Endometrium (tissue), 2 donors: ENCODE measurements around the gene RAP1A.

ENCODE experiments used
- FAIRE-seq: peaks from 2 replicates; lab custom pipeline; 2012; peaks lifted over from hg19 to GRCh38; lab: Jason Lieb, UNC
- donor health status: control.
- donor health status: control.

RAP1A gene

DNA sequence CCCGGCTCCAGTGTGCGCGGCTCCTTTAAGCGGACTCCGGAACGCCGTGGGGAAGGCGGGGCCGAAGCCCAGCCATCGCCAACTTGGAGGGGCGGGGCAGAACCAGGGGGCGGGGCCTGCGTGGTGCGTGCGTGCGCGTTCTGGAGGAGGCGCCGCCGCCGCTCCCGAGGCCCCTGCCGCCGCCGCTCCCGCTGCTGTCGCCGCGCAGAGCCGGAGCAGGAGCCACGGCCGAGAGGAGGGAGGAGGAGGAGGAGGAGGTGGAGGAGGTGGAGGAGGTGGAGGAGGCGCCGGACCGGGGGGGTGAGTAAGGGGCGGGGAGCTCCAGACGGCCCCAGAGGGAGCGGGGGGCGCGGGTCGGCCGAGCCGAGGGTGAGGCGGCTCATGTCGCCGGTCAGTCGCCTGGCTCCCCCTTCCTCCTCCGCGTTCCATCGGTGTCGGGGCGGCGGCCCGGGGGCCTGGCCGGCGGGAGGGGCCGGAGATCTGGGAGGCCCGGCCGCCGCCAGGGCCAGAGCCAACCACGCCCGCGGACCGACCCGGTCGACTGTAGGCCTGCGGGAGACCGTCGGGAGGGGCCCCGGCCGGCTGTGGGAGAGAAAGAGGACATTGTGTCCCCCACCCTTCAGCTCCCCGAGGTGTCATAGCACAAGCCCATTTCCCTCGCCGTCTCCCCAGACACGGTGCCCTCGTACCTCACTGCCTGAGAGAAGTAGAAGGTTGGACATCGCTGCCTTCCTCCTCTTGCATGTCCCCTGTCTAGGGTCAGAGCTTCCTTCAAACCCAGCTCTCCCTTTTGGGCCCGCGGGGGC is at the start of gene RAP1A:
TSS of gene RAP1A (plus strand) at position 155 of the 806 bp plus-strand sequence. CDS start 71,572 bp downstream, outside the sequence.
- no peak for FAIRE-seq

DNA sequence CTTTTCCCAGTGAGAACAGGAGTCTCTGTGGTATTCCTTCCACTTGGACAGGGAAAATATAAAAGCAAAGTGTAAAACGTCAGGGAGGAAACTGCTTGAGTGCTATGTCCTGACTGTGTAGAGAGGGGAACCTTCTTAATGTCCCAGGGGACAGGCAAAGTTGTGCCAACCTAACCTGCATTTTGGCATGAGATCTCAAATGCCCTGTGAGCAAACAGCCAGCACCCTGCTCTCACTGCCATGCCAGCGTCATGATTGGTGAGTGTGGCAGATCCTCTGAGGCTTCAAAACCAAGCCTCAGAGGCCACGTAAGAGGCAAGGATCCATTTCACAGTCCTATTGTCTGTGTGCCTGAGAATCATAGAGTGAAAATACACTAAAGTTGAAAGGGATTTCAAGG is 49.7 kb upstream of the RAP1A start:
- FAIRE-seq = no peak

DNA sequence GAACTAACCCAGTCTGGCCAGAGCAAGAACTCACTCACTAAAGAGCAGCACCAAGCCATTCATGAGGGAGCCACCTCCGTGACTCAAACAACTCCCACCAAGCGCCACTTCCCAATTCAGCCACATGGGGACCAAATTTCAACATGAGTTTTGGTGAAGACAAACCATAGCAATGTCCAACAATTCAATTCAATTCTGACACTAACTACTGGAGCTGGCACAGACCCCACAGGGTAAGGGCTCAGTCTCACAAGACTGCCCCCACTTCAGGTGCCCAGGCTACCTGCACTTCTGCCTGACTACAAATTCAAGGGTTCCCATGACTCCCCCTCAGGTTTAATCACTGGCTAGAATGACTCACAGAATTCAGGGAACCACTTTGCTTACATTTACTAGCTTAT is 48.8 kb upstream of the RAP1A start:
- no peak for FAIRE-seq

DNA sequence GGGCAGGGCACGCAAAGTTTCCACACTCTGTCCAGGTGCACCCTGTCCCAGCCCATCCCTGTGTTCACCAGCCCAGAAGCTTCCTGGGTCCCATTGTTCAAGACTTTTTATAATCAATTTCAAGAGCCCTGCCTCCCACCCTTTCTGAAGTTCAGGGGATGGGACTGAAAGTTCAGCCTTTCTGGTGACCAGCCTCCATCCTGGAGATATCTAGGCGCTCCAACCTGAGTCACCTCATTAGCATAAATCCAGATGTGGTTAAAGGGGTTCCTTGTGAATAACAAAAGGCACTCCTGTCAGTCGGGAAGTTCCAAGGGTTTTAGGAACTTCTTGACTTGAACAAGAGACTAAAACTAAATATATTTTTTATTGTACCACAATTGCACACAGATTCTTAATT is 48.4 kb upstream of the RAP1A start:
- FAIRE-seq = no peak

DNA sequence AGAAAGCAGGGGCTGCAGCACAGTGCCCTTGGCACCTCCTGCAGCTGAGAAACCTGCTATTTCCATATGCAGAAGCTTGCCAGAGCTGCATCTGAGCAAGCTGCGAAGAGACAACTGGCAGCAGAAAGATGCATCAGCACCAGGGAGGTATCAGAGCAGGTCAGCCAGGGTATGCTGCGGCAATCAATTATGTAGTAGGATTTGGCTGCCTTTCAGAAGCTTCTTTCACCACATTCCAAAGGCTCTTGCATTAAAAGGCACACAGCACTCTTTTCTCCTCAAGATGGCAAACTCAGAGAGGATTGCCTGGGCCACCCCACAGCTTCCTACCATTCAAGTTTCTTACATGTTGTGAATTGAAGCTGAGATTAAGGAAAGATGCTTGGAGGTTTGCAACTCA is 47.6 kb upstream of the RAP1A start:
- FAIRE-seq = no peak

DNA sequence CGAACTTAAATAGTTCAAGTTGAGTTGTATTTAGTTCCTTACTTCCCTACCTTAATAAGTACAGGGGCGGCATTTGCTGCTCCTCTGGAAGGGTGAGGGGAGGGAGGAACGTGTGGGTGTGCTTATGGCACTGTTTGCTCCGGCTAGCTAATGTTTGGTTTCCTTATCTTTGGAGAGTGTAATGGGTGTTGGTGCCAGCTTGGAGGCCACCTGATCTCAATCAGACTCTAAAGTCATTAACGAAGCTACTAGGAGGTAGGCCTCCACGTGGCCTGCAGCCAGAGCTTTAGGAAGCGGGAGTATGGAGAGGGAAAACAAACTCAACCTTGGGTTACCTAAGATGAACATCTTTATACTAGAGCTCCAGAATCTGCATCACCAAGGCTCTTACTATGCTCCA is 43.0 kb upstream of the RAP1A start:
- FAIRE-seq = no peak

DNA sequence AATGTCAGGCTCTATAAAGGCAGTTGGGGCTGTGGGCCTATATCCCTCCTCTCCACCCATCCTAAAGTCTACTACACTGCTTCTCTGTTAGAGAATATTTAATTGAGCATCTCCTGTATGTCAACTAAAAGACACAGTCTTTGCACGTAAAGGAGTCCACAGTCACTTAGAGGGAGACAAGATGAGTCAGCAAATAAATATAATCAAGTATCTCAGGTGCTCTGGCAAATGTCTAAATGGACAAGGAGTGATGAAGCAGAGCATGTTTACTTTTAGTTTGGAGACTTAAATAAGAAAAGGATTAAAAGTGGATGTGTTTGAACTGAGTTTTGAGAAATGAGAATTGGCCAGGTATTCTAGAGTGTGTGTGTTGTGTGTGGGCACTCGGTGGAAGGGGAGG is 41.8 kb upstream of the RAP1A start:
- no peak for FAIRE-seq

DNA sequence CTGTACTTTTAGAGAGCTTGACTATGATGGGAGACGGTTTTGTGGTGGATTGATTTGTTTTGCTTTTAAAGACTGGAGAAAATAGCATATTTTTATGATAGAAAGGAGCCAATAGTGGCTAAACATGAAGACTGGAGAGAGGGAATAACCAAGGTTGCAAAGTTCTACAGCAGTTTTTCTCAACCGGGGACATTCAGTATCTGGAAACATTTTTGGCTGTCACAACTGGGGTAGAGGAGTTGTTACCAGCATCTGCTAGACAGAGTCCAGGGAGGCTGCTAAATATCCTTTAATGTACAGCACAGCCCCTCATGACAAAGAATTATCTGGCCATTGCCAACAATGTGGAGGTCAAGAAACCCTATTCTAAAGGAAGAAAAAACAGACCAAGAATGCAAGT is 38.4 kb upstream of the RAP1A start:
- FAIRE-seq = no peak

DNA sequence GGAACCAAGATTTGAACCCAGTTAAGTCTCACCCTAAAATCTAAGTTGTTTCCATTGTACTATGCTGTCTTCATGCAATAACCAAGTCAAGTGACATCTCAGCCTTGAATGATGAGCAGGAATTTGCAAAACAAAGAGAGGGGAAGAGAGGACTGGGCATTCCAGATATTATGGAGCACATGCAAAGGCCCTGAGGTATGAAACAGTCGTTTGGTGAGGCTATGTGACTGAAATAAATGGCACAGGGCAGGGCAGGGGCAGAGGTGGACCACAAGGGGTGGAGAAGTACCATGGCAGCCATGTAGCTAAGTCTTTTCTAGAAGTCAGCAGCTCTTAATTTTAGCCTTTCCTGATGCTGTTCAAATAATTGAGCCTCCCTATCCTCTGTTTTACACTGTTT is 37.6 kb upstream of the RAP1A start:
- no peak for FAIRE-seq

DNA sequence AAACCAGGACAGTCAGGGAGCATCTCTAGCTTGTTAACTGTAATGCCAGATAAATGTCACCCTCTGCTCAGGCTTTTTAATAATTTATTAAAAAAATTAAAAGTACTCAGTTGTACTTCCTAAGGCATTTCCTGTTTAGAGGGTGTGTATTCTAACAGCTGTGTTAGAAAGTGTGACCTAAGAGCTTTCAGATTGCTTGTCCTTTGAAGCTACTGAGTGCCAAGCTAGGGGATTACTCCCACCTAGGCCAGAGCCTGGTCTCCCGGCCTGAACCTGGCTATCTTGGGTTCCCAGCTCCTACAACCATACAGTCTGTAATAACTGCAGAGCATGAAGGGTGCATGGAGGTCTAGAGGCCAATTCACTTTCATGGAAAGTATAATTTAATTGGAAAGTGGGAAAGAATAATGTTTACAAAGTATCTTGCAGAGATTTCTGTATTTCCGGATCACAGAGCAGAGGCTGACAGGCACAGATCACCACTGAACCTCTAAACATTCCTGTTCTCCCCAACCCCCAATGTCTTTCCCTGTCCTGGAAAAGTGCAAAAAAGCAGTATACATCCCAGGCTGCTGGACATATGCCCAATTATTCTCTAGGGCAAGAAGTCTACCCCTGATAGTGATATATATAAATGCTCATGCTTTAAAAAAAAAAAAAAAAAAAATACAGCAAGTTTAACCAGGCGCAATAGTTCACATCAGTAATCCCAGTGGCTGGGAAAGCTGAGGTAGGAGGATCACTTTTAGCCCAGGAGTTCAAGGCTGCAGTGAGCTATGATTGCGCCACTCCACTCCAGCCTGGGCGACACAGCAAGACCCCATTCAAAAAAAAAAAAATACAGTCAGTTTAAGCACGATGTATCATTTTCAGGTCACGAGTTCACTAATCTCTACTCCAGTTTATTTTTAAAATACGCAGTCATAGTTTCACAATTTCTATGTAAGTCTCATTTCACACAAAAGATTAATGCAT is 36.7 kb upstream of the RAP1A start:
- no peak for FAIRE-seq

DNA sequence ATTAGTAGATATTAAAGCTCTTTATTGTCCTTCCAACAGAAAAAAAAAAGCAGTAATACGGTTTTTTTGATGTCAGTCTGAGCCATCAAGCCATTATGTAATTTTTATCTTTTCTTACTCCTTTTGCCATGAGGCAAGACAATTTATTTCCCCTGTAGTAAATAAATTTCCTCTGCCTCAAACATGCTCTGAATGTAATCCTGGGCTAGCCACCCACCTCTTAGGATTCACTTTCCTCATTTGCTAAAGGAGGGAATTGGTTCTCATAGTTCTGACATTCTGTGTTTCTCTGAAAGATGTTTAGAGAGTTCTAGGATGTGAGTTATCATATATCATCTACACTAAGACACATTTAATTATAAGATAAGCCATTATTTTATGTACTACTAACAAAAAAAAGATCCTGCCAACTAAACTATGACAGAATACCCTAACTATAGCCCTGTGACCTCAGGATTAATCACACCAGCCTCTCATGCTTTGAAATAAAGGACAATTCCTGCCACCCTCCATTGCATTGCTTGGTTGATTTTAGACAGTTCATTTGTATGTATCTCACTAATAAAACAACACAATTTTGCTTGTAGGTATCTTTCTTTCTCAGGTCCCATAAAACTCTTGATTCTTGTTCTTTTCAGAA is 34.0 kb upstream of the RAP1A start:
- FAIRE-seq = no peak

DNA sequence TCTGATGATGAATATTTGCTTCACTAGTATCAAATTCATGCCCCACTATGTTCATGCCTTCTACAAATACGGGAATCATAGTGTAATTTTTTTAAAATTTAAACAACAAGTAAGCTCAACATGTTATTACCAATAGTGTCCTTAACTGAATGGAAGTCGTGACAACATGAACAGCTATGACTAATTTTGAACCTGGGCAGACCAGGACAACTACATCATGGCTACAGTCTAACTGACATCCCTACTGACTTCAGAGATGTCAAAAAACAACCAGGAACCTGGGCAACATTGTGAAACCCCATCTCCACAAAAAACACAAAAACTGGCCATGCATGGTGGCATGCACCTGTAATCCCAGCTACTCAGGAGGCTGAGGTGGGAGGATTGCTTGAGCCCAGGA is 33.5 kb upstream of the RAP1A start:
- FAIRE-seq = no peak

DNA sequence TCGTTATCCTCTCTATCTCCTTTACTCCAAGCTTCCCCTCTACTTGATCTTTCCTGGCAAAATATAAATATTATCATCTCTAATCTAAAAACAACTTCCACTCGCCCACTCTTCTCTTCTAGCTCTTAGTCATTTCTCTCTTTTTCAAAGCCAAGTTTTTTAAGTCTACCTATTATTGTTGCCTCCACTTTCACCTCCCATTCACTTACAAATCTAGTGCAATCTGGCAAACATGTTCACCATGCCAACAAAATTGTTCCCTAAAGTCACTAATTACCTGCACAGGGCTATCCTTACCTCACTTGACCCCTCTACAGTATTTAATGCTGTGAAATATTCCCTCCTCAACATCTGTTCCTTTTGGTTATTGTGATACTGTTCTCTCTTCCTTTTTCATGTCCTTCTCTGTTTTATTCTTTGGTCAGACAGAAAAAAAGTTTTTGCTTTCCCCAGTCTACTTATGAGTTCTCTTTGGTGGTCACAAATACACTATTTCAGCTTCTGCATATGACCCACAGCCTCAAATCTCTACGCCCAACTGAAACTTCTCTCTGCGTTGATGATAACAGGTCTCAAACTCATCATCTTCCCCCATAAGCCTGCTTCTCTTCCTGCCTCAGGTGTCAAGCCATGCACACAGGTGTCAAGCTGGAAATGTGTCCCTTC is 31.9 kb upstream of the RAP1A start:
- no peak for FAIRE-seq

DNA sequence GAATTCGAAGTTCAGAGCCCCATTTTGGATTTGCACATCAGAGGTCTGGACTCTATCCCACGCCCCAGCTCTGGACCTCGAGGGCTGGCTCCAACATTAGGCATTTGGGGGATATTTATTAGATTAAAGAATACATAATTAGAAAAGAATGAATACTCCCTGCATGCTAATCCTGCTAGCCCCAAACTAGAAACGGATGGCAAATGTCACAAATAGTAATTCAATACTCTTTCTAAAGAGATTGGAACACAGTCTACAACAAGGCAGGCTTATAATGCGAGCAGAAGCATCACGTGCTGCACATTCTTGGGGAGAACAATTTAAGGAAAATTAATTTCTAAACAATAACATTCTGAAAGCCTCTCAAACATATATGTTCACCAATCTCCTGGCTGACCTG is 27.7 kb upstream of the RAP1A start:
- FAIRE-seq = no peak

DNA sequence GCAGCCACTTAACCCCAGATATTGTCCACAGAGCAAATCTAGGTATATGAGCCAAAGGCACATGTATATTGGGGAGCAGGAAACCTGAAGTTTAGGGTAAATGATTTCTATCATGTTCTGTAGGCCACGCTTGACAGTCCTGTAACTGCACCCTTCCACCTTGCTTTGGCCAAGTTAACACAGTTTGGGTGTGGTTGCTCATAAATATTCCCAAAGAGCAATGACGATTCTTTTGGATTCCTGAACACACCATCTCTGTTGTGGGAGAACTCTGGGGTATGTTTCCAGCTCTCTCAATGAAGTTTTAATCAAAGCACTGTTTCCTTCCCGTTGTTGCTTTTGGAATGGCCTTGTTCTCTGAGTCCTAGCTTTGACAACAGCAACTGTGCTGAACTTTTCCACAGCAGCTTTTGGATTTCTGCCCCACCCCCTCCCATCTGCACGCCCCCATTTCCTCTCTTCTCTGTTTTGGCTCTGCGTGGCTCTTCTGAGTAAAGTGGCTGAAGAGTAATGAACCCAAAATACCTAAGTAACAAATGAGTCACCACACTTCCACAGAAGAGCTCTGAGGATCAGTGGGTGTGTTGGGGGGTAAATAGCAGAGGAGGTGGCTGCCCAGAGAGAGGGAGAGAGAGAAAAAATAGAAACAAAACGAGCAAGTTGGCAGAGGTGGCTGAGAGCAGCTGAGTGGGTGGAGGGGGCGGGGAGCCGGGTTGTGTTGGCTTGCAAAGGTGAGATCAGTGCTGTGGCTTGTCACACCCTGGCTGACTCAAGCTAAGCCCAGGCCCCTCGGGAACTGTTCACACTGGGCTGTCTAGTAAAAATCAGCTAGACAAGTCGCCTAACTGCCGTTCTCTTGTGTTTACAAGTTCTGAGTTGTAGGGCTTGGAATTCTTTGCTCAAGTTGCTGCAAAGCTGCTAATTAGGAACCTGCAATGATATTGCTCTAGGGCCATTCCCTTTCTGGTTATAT is 26.9 kb upstream of the RAP1A start:
- no peak for FAIRE-seq

DNA sequence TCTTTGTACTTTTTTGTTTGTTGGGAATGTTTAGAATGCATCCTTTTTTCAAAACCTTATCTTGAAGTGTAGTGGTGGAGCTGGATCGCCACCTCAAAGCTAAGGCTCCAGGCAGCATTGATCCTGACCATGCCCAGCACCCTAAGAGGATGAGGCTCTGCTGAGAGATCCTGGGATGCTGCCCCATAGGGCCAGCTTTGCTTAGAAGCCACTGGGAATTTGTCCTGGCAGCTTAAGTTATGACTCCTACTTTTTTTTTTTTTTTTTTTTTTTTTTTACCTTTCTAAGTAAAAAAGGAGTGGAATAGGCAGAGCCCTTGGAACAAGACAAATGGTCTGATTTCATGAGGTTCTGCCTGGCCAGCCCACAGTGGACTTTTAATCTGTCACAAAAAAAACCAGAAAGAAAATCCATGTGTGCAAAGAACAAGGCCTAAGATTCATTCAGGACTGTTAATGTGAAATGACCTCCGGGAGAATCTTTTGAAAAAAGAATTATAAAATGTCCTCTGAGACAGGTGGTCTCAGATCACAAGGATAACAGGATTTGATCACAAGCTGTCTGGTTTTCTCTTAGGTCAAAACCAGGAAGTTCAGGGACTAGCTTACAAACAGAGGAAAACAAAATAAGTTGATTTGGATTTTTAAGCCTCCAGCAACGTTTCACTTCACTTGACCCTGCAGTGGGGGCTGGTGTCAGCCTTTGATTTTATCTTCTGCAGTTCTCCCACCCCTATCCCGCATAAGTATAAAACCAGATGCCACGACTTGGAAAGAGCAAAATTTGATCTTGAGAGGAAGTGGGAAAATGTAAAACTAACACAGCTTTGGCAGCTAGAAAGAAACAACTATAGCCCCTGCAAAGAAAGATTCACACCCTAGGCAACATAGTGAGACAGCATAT is 25.9 kb upstream of the RAP1A start:
- no peak for FAIRE-seq

DNA sequence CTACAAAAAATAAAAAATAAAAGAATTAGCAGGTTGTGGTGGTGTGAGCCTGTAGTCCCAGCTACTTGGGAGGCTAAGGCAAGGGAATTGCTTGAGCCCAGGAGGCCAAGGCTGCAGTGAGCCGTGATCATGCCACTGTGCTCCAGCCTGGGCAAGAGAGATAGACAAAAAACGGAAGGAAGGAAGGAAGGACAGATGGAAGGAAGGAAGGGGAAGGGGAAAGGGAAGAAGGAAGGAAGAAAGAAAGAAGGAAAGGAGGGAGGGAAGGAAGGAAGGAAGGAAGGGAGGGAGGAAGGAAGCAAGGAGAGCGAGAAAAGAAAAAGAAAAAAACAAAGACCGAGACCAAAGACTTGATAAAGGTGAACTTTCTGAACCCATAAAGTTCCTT is 25.3 kb upstream of the RAP1A start:
- no peak for FAIRE-seq

DNA sequence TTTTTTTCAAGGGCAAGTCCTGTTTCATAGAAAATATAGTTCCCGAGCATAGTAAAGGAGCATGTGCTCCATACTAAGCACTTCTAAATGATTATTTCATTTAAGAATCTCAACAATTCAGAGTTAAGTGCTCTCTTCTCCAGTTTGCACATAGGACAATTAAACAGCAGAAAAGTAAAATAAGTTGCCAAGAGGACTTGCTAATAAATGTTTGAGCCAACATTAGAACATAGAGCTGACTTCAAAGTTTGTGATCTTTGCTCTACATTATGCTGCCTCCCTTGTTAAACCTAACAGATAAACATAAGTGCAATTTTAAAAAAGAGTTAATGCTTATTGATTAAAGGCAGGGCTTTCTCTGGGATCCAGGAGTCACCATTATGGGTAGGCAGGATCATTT is 23.8 kb upstream of the RAP1A start:
- no peak for FAIRE-seq

DNA sequence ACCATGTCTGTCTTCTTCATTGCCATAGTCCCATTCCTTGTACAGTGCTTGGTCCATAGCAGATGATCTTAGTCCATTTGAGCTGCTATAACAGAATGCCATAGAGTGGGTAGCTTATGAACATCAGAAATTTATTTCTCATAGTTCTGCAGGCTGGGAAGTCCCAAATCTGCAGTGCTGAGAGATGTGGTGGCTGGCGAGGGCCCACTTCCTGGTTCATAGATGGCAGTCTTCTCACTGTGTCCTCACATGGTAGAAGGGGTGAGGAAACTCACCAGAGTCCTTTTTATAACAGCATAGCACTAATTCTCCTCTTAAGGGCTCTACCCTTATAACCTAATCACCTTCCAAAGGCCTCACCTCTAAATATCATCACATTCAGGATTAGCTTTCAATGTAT is 23.1 kb upstream of the RAP1A start:
- no peak for FAIRE-seq

DNA sequence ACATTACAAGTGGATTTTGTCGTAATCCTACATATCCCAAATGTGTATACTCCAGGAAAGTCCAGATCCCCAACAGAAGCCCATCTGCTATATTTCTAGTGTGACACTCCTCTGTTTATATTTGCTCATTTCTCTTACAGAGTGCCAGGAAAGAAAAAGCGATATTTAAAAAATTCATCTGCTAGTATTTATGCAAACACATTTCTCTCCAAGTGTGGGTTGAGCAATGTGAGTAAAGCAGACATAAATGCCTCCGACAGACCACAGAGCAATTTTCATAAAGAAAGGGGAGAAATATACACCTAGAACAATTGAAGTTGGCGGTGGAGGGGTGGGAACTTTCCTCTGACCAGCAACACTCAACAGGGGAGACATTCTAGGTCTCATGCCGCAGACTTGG is 22.2 kb upstream of the RAP1A start:
- FAIRE-seq = no peak
